OCI-LY1 (cell line): Measurements from ENCODE around the gene MACROD2.

ENCODE experiments used
- H2AFZ ChIP-seq: fragments of 200-600 bp; sonication (generic), shearing (Covaris generic); 2 replicates; pipeline ENCODE4 v1.6.0; 2014; ENCODE audit warnings: antibody characterized with exemption, mild to moderate bottlenecking, low read length
- H3F3A ChIP-seq: fragments of 200-600 bp; sonication (generic), shearing (Covaris generic); 2 replicates; pipeline ENCODE4 v1.6.0; 2014; ENCODE audit warnings: mild to moderate bottlenecking, antibody characterized with exemption, low read length, moderate library complexity; ENCODE audit not compliant: insufficient read depth
- H3K27ac ChIP-seq: fragments of 200-600 bp; sonication (generic); 2 replicates; pipeline ENCODE4 v1.5.1; 2014; ENCODE audit warnings: low read length, mixed run types, mild to moderate bottlenecking, low read depth; ENCODE audit not compliant: poor library complexity, severe bottlenecking
- H3K27me3 ChIP-seq: fragments of 200-600 bp; sonication (generic); 2 replicates; pipeline ENCODE4 v1.6.0; 2014; ENCODE audit warnings: antibody characterized with exemption, mild to moderate bottlenecking, low read length, moderate library complexity; ENCODE audit not compliant: insufficient read depth
- H3K36me3 ChIP-seq: fragments of 200-600 bp; sonication (generic); 2 replicates; pipeline ENCODE4 v1.6.1; 2014; ENCODE audit warnings: mild to moderate bottlenecking, antibody characterized with exemption, low read length, moderate library complexity, mixed read lengths; ENCODE audit not compliant: insufficient read depth
- H3K4me1 ChIP-seq: fragments of 200-600 bp; sonication (generic); 2 replicates; pipeline ENCODE4 v1.5.1; 2014; ENCODE audit warnings: mild to moderate bottlenecking, low read length, moderate library complexity; ENCODE audit not compliant: insufficient read depth, severe bottlenecking
- H3K4me2 ChIP-seq: fragments of 200-600 bp; sonication (generic), shearing (Covaris generic); 2 replicates; pipeline ENCODE4 v1.6.1; 2014; ENCODE audit warnings: low read length
- H3K4me3 ChIP-seq: fragments of 200-600 bp; sonication (generic); 2 replicates; pipeline ENCODE4 v1.5.1; 2014; ENCODE audit warnings: low read length, low read depth, mild to moderate bottlenecking, mixed read lengths; ENCODE audit not compliant: poor library complexity, severe bottlenecking
- H3K79me2 ChIP-seq: fragments of 200-600 bp; shearing (Covaris generic); 2 replicates; pipeline ENCODE4 v1.6.1; 2016; ENCODE audit warnings: mixed run types, low read length, mixed read lengths; ENCODE audit not compliant: insufficient read depth
- H3K9ac ChIP-seq: fragments of 200-600 bp; sonication (generic), shearing (Covaris generic); 2 replicates; pipeline ENCODE4 v1.6.1; 2014; ENCODE audit warnings: mild to moderate bottlenecking, low read length, mixed read lengths
- H3K9me2 ChIP-seq: fragments of 200-600 bp; sonication (generic), shearing (Covaris generic); 2 replicates; pipeline ENCODE4 v1.6.1; 2014; ENCODE audit warnings: low read depth, mild to moderate bottlenecking, low read length, mixed read lengths
- H3K9me3 ChIP-seq: fragments of 200-600 bp; shearing (Covaris generic); 2 replicates; pipeline ENCODE4 v1.6.1; 2014; ENCODE audit warnings: low read length, mixed read lengths
- H4K20me1 ChIP-seq: fragments of 200-600 bp; sonication (generic), shearing (Covaris generic); 2 replicates; pipeline ENCODE4 v1.6.0; 2016; ENCODE audit warnings: mild to moderate bottlenecking, low read length; ENCODE audit not compliant: insufficient read depth
- EZH2 ChIP-seq: fragments of 200-600 bp; sonication (generic), shearing (Covaris generic); IDR thresholded peaks from 2 replicates; pipeline ENCODE4 v1.8.0; 2017; ENCODE audit warnings: borderline replicate concordance, mixed run types, mild to moderate bottlenecking, antibody characterized with exemption, low read length, moderate library complexity, mixed read lengths
- TF ChIP-seq, protein P1 (sequence below): fragments of 200-600 bp; sonication (generic), shearing (Covaris generic); IDR thresholded peaks from 2 replicates; pipeline ENCODE4 v1.5.1; 2017; ENCODE audit warnings: mild to moderate bottlenecking, antibody characterized with exemption, low read length, moderate library complexity, mixed read lengths

MACROD2 gene

GRCh38 chr20:16058268-16058667, 2063.0 kb downstream of the MACROD2 start:
- Histone ChIP-seq H3K79me2 (no peaks in the 10 kb centered on the region), H3K4me1 (no peaks in the 10 kb centered on the region), H3K9me3 (no peaks in the 10 kb centered on the region), H3K4me2 (no peak overlapping the region), H3K27me3 (no peaks in the 10 kb centered on the region), H4K20me1 (no peaks in the 10 kb centered on the region), H3K9me2 (no peaks in the 10 kb centered on the region), H3K36me3 (no peaks in the 10 kb centered on the region), H3K27ac (no peak overlapping the region), H3K9ac (no peak overlapping the region), H2AFZ (no peak overlapping the region), H3F3A (no peaks in the 10 kb centered on the region), H3K4me3 (no peak overlapping the region)
- TF ChIP-seq, protein P1, sequence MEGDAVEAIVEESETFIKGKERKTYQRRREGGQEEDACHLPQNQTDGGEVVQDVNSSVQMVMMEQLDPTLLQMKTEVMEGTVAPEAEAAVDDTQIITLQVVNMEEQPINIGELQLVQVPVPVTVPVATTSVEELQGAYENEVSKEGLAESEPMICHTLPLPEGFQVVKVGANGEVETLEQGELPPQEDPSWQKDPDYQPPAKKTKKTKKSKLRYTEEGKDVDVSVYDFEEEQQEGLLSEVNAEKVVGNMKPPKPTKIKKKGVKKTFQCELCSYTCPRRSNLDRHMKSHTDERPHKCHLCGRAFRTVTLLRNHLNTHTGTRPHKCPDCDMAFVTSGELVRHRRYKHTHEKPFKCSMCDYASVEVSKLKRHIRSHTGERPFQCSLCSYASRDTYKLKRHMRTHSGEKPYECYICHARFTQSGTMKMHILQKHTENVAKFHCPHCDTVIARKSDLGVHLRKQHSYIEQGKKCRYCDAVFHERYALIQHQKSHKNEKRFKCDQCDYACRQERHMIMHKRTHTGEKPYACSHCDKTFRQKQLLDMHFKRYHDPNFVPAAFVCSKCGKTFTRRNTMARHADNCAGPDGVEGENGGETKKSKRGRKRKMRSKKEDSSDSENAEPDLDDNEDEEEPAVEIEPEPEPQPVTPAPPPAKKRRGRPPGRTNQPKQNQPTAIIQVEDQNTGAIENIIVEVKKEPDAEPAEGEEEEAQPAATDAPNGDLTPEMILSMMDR: no peak
- no peak for TF ChIP-seq EZH2

DNA sequence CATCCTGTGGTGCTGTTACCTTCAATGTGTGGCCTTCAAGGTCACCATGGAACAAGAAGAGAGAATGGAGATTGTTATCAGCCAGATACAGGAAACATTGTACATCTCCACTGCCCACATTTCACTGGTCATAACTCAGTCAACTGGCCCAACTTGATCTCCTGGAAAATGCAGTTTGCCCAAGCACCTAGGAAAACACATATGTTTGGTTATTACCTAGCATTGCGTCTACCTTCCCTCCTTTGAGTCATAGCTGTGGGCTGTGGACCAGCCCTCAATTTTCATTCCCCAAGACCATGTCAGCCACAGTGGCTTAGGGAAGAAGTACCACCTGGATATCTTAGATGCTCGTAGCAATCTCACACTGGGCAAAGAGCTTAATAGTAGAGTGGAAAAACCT, 2064.5 kb downstream of the MACROD2 start:
- Histone ChIP-seq H3K27ac (no peak overlapping the region), H3K36me3 (no peaks in the 10 kb centered on the region), H3F3A (no peaks in the 10 kb centered on the region), H4K20me1 (no peaks in the 10 kb centered on the region), H3K9ac (no peak overlapping the region), H3K4me1 (no peaks in the 10 kb centered on the region), H3K4me2 (no peak overlapping the region), H3K9me2 (no peaks in the 10 kb centered on the region), H3K27me3 (no peaks in the 10 kb centered on the region), H2AFZ (no peak overlapping the region), H3K79me2 (no peaks in the 10 kb centered on the region), H3K4me3 (no peak overlapping the region), H3K9me3 (no peaks in the 10 kb centered on the region)
- TF ChIP-seq, protein P1: no peak
- no peak for TF ChIP-seq EZH2

DNA sequence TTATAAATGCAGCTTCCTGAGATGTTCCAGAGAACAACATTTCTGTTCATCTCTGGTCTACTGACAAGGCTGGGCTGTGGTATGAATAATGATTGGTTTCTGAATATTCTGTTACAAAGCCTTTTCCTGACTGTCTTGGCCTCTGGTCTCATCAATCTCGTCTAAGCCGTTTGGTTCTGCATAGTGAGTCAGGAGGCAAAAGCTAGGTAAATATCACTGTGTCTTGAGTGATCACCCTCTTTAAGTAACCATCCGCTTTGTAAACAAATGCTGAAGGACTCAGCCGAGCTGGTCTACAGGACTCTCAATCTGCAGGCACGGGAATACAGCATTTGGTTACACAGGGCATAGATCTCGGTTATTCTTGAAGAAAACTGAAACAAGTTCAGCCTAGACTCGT, 2066.0 kb downstream of the MACROD2 start:
- Histone ChIP-seq H3K4me3 (no peak overlapping the region), H3K79me2 (no peaks in the 10 kb centered on the region), H3K9me2 (no peaks in the 10 kb centered on the region), H3K9ac (no peak overlapping the region), H3K27ac (no peak overlapping the region), H3K4me1 (no peaks in the 10 kb centered on the region), H3K36me3 (no peaks in the 10 kb centered on the region), H3K9me3 (no peaks in the 10 kb centered on the region), H3K4me2 (no peak overlapping the region), H3F3A (no peaks in the 10 kb centered on the region), H4K20me1 (no peaks in the 10 kb centered on the region), H3K27me3 (no peaks in the 10 kb centered on the region), H2AFZ (no peak overlapping the region)
- TF ChIP-seq, protein P1: no peak
- TF ChIP-seq EZH2: no peak
